Middle frontal gyrus (tissue), 1 donor: ENCODE measurements around the gene MED7.

Experiments
- DNase-seq: peaks from one replicate; pipeline ENCODE4 v3.0.0-alpha.2; 2015; ENCODE audit warnings: low spot score; ENCODE audit errors: extremely low spot score

Gene MED7

GRCh38 chr5:157107508-157107907, 35.2 kb downstream of the MED7 start:
- no peak for DNase-seq

- no peak for DNase-seq
Measured at GRCh38 chr5:157106630-157107461, 35.8 kb downstream of the MED7 start.

- no peak for DNase-seq
Measured at GRCh38 chr5:157100140-157100679, 42.5 kb downstream of the MED7 start.

DNA sequence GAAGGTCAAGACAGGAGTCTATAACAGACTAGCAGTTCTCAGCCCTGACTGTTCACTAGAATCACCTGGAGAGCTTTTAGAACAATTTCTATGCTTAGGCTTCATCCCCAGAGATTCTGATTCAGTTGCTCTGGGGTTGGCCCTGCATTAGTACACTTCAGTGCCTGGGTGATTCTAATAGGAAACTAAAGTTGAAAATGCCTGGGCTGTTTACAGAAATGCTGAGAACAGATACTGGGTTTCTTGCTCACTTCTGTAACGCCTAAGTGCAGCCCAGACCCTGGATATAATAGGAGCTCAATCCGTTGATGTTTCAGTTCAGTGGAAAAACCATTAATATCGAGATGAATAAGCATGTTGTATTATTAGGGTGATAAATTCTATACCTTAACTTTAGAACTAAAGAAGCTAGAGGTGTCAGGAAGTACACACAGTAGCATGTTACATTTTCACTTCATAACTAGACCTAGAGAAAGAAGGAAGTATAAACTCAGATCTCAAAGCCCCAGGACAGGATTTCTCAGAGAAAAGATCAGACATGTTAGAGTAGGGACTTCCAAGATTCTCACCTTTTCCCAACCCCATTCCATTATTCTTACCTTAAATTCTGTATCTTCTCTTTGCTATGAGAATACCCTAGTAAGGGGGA, 54.2 kb downstream of the MED7 start:
- no peak for DNase-seq
